ENCODE results near the gene COL20A1.
"Not testable (repeated sequence)": the region's sequence is repeated elsewhere in the genome, so short reads cannot be mapped to it uniquely, and the experiment has no call there.

COL20A1 gene

DNA sequence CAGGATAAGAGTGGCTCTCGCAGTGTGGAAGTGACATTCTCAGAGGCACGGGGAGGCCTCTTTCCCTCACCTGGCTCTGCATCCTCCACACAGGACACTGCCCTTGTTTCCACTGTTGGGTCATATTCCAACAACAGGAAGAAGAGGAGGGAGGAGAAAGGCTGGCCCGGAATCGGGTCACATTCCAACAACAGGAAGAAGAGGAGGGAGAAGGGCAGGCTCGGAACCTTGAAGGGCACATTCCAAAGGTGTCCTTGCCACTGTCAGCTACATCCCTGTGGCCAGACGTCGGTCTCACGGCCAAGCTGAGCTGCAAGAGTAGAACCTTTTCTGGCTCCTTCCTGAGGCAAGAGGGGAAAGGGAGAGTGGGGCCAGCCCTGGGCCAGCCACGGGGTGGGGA lies 42.7 kb downstream of the COL20A1 start:
- no peak for DNase-seq

DNA sequence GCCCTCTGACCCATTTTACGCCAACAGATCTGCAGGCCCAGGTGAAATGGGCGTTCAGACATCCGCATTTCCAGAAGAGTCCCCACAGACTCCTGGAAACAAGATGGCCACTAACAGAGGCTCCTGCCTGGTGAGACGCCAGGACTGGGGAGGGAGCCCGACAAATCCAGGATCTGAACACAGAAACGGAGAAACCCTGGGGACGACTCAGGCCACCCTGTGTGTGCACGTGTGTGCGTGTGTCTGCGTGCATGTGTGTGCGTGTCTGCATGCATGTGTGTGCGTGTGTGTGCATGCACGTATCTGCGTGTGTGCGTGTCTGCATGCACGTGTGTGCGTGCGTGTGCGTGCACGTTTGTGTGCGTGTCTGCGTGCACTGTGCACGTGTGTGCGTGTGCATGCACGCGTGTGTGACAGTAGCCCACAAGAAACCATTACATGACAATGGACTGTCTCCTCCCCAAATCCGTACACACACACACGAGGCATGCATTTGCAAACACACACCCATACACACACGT lies 43.3 kb downstream of the COL20A1 start:
- no peak for DNase-seq

DNA sequence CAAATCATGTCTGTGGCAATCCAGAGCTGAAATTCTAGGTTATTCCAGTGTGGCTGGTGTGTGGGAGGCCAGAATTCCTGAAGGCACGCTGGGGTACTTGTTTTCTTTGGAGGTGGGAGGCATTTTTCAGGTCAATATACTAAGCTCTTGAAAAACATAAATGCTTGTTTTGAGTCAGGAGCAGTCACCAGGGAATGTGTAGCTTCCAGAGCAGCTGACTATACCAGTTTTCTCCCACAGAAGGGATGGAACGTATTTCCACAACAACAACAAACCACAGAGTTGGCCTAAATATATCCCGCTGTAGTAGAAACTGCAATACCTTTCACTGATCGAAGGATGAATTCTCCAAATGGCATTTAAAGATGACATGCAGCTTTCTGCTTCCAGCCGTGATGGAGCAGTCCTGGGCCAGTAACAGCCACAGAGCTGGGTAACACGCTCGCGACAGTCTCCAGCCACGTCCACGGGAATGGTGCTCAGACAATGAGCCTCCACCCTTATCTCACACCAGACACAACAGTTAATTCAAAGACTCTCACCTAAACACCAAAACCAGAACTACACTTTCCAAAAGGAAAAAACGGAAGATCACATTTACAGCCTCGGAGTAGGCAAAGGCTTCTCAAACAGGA lies 44.9 kb downstream of the COL20A1 start:
- no peak for DNase-seq

DNA sequence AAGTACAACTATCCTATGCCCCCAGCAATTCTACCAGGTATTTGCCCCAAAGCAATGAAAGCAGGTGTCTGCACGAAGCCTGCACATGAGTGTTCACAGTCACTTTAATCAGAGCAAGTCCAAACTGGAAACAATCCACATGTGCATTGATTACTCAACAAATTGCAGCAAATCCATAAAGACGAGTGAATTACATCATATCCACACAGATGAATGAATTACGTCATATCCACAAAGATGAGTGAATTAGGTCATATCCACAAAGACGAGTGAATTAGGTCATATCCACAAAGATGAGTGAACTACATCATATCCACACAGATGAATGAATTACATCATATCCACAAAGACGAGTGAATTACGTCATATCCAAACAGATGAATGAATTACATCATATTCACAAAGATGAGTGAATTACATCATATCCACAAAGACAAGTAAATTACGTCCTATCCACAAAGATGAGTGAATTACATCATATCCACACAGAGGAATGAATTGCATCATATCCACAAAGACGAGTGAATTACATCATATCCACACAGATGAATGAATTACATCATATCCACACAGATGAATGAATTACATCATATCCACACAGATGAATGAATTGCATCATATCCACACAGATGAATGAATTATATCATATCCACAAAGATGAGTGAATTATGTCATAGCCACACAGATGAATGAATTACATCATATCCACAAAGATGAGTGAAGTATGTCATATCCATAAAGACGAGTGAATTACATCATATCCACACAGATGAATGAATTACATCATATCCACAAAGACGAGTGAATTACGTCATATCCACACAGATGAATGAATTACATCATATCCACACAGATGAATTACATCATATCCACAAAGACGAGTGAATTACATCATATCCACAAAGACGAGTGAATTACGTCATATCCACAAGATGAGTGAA lies 46.4 kb downstream of the COL20A1 start:
- DNase-seq = not testable (repeated sequence)

DNA sequence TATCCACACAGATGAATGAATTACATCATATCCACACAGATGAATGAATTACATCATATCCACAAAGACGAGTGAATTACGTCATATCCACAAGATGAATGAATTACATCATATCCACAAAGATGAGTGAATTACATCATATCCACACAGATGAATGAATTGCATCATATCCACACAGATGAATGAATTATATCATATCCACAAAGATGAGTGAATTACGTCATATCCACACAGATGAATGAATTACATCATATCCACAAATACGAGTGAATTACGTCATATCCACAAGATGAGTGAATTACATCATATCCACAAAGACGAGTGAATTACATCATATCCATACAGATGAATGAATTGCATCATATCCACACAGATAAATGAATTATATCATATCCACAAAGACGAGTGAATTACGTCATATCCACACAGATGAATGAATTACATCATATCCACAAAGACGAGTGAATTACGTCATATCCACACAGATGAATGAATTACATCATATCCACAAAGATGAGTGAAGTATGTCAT lies 47.2 kb downstream of the COL20A1 start:
- not testable (repeated sequence) for DNase-seq

DNA sequence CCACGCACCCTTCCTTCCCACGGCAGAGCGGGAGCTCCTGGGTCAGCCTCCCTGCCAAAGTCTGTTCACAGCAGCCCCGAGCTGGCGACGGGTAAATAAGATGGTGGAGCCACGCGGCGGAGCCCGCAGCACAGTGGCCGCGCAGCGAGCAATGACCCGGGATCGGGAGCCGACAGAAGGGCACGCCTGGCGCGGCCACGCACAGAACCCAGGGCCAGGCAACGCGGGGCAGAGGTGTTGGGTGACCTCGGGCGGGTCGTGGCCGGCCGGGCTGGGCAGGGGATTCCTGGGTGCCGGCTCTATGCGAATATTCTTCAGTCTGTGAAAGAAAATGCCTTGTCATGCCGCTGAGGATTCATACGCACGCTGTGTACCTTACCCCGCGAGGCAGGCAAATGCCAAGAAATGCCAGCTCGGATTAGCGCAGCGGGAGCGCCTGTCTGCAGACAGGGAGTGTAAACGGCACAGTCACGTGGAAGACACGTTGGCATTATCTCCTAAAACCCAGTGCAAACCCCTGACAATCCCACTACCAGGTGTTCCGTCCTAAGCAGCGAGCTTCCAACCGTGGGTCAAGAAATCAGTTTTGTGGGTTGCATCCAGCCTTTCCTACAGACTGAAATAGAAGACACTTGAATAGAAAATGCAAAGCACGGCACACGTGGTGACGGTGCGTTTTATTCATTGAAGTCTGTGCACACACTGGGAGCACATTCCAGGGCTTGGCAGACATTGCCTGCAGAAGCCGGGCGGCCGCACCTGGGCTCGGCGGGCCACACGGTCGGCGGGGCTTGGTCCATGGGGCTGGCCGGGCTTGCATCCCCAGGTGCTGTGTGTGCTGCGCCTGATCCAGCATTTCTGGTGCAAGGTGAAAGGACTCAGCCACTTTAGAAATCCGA lies 49.8 kb downstream of the COL20A1 start:
- no peak for DNase-seq

DNA sequence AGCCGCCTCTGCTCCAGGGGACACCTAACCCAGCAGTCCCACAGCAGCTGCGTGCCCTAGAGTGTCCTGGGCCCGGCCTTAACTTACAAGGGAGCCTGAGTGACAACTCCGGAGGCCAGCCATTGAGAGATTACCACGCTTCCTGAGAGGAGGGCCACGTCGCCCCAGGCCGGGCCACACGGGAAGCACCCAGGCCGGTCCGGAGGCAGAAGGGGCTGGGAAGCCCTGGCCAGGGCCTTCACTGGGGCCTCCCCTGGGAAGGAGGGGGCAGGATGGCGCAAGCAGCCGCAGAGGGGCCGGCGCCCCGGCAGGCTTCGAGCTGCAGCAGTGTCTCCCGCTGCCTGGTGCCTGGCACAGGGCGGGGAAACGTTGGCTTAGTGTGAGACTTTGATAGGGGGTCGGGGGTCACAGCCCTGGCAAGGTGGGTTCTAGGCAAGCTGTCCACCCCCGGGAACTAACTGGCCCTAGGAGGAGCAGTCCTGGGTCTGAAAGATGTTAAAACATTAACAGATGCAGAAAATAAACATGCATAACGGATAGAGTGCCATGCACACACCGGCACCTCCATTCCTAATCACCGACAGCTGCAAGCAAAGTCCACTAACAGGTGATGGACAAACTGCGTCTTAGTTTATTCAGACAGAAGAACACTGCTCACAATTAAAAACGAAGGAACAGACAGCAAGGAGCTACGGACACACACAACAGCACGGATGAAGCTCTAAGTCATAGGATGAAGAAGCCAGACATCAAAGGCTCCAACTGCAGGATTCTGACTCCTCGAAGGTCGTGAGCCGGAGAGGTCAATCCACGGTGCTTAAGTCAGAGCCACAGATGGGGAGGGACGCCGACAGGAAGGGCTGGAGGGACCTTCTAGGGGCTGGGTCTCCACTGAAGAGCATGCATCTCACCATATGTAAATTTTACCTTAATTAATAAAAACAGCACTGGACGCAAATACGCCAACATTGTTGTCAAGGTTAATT lies 50.8 kb downstream of the COL20A1 start:
- no peak for DNase-seq

DNA sequence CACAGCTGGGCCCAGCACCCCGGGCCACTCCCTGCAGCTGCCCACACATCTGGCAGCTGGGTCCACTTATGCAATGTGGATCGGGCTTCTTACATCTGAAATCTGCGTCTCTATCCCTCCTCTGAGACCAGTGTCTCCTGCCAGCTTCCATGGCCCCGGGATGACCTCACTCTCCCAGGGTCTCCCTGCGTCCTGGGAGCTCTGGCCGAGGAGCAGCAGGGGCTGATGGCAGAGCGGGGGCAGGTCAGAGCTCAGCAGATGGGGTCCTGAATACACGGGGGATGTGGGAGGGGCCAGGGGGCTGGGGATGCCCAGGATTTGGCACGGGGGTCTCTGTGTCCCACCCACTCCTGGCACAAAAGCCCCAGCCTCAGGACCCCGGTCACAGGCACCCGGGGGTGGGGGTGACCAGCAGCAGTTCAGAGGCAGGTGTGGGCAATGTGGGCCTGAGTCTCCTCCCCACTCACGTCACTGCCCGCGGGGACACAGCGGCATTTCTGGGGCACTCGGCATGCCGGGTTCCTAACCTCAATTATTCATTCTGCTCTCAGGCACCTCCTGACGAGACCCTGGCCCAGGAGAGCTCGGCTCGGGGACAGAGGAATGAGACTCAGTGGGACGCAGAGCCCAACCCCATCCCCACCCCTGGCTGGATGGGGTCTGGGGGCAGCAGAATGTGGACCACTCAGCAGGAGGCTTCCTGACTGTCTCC lies 51.8 kb downstream of the COL20A1 start:
- DNase-seq = no peak

DNA sequence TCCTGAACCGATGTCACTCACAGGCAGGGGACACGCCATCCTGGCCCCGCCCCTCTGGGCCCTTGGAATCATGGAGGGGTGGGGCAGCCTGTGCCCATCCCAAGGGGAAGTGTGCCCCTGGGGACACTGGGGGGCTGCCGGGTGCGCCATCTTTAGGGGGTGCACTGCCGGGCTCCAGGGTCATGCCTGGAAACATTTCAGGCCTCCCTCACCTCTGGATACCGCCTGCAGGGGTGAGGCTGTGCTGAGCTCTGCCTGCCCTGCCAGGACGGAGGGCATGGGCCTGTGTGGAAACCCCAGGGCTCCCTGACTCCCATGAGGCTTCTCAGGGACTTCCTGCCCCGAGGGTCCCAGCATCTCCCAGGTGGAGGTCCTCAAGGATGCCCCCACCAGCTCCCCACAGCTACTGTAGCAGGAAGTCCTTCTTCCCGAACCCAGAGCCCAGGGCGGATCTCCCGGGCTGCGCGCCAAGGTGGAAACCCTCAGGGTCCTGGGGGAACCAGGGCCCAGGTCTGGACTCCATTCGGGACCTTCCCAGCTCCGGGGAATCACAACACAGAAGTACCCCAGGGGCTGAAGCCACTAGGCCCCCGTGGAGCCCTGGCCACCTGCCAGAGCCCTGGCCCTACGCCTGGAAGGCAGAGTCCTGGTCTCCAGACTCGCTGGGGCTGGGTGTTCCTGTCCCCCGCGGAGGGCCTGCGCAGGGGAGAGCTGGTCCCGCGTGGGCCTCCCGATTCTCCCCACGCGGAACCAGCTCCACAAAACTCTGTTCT lies 52.5 kb downstream of the COL20A1 start:
- DNase-seq = no peak

DNA sequence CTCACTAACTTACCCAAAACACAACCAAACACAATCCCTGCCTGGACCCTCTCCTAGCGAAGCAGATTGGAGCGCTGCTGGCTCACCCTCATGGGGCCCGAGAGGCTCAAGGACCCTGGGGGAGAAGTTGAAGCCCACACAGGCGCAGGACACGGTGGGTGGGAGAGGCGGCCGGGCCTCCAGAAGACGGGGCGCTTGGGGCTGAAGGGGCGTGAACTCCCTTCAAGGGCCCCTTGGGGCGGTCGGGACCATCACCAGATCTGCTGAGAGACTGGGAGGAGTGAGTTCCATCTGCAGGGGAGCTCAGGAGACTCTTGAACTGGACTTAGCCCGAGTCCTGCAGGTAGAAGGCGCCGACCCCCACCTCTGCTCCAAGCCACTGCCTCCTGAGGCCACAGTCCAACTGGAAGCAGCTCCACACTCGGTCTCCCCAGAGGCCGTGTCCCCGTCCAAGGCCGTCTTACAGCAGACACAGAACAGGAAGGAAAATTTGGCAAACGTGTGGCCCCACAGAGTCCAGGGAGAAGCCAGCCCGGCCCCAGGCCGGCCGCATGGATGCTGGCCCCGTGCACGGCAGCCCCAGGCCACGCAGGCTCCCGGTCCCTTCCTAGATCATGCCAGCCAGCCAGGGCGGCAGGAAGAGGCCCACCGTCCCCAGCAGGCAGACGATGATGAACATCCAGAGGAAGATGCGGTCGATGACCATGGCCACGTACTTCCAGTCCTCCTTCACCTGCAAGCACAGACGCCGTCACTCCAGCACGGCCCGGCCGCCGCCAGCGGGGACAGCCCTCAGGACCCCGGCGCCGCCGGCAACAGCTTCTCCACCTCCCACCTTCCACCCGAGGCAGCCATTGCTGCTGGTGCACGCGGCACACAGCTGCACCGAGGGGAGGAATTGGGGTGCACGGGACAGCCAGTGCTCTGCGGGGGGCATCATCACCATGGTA lies 53.4 kb downstream of the COL20A1 start:
- no peak for DNase-seq

DNA sequence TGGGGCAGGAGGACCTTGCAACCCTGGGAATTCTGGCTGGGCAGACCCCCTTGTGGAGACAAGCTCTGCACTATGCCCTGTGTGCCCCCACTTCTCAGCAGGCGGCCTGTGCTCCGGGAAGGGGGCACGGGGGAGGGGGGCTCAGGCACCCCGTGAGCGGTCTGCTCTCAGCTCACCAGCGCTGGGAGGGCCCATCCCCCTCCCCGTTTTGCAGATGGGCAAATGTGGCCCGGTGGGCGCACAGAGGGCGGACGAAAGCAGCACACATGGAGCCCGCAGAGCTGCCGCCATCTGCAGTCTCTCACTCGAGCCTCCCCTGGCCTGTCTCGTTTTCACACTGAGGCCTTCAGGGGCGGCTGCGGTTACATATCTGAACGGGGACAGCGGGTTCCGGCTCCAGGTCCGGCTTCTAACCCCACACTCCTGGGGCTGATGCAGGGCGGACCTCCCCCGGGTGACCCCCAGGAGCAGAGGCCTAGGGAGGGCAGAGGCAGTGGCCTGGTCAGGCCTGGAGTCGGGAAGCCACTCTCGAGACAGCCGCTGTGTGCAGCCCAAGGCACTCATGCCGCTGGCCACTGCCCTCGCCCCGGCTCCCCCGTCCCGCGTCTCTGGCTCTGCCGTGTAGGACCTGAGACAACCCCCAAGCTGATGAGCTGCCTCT lies 54.2 kb downstream of the COL20A1 start:
- no peak for DNase-seq

DNA sequence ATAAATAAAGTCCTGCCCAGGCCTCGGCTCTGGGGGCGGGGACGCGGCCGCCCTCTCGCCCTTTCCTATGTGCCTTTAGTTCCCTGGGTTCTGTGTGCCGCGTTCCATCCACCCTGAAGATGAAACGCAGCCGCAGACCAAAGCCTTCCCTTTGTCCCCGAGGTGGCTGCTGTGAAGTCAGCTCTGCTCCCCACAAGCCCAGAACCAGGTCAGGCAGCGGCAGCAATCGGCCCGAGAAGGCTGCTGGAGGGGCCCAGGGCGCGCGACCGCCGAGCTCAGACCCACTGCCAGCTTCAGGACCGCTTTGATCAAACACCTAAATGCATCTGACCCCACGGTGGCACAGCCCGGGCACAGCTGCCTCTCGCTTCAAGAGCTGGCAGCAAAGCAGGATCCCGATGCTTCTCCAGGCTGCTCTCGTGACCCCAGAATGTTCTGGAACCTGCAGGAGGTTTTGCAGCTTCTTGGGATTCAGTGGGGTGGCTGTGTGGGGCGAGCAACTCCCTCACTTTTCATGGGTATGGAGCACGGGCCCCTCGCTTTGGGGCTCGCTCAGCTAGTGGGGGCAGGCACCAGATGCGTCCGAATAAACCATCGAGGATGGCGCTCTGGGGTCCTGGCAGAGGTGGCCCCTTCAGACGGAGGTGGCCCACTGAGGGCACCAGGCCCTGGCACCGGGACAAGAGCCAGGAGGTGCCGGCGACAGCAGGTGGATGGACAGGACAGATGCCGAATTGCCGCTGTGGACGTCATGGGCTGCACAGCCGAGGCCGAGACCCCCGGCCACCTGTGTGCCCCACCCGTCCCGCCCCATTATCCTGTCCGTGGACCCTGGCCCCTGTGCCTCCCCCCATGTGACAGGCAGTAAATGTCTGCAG lies 55.2 kb downstream of the COL20A1 start:
- DNase-seq = no peak

DNA sequence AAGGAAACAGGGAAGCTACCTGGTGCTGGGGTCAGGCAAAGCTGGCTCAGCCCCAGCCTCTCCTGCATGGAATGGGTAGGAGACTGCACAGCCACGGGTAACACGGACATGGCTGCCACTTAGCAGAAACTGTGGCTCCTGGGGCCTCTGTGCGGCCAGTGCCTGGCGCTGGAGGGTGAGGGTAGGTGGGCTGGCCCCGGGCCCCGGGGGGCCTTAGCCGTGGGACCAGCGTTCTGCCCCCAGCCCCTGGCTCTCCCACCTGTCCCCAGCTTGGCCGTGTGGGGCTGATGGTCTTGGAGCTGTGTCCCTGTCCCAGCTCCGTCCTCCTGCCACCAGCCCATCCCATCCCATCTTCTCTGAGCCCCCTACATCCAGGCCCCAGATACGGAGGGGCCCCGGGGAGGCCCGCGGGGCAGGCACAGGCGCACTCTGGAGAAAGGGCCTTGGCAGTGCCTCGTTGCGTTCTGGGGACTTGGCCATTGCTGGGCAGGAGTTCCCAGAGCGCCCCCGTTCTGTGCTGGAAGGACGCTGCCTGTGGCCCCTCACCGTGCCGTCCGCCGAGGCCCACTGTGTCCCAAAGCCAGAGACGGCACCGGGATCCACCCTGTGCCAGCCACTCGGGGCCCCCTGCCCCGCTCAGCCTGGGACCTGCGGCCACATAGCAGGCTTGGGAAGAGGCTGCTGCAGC lies 56.0 kb downstream of the COL20A1 start:
- DNase-seq = no peak

DNA sequence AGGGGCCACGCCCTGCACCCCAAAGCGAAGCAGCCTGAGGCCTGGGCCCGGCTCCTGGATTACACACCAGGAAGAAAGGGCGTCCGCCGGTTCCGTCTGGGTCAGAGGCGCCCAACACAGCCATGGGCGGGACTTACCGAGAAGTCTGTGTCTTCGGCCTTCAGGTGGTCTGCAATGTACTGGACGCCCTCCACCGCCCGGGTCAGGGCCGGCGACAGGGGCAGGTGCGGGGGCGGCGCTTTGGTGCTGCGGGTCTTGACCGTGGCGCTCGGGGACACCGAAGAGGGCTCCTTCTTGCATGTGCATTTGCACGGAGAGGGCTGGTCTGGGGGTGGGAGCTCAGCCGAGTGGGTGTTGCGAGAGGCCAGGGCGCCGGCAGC lies 56.5 kb downstream of the COL20A1 start:
- no peak for DNase-seq

DNA sequence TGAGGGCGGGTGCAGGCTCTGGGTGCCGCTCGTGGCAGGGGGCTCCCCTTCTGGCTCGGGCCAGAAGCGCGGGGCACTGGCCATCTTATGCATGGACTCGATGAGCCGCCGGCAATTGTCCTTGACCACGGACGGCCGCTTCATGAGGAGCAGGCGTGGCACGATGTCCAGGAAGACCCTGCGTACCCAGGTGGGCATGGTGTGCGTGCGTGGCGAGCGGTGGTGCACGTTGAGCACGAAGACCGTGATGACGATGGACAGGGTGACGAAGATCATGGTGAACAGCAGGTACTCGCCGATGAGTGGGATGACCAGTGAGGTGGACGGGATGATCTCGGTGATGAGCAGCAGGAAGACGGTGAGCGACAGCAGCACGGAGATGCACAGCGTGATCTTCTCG lies 57.2 kb downstream of the COL20A1 start:
- no peak for DNase-seq

DNA sequence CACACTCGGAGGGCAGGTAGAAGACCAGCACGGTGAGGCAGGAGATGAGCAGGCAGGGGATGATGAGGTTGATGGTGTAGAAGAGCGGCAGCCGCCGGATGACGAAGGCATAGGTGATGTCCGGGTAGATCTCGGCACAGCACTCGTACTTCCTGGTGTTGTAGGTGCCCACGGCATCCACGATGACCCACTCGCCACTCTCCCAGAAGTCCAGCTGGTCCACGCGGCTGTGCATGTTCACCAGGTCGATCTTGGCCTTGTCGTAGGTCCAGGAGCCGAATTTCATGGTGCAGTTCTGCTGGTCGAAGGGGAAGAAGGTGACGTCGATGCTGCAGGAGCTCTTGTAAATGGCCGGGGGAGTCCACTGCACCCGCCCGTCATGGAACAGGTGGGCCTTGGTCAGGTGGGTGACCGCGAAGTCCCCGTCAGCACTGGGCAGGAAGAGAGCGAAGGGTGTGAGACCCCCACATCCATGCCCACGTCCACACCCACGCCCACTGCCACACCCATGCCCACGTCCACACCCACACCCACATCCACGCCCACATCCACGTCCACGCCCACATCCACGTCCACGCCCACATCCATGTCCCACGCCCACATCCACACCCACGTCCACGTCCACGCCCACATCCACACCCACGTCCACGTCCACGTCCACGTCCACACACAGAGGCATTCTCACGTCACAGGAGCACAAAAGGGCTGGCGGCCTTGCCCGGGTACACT lies 57.8 kb downstream of the COL20A1 start:
- DNase-seq = no peak
